K562 (cell line): ENCODE results near the gene PRKCE. TPM values are rescaled to one million over a fixed set of nuclear protein-coding genes. Genes with fewer than 3 reads are reported as not detected.

Experiments
- ATAC-seq: fragments of 200-7000 bp; cut with Tn5 transposase; 3 replicates; pipeline ENCODE4 v1.9.1; 2020; ENCODE audit warnings: moderate library complexity
- BruUV-seq: library from RNA; stranded (reverse); fragments of 400-500 nt; replicated peaks from 2 replicates; lab custom pipeline; 2021; lab: Mats Ljungman, UMichigan
- CTCF ChIA-PET: fragments of 300-600 bp; formaldehyde crosslinking; extraction: SDS; loops from one replicate; lab custom pipeline; 2021; ENCODE audit warnings: low intra/inter-chr PET ratio; lab: Yijun Ruan, JAX
- POLR2A ChIA-PET: fragments of 300-600, 350-650 bp; sonication (Branson Sonifier 250); formaldehyde crosslinking; extraction: SDS; loops from one replicate; lab custom pipeline; 2021; ENCODE audit warnings: antibody characterized with exemption, inconsistent platforms; lab: Yijun Ruan, JAX
- DNase-seq, 4 experiments: peaks; one replicate each; pipeline versions ENCODE4 v3.0.0 to v3.0.0-alpha.2; 2011 to 2018; ENCODE audit warnings: low spot score in 3 of 4, mixed read lengths in 3 of 4; ENCODE audit errors: extremely low read depth in 1 of 4
- FAIRE-seq: peaks from 2 replicates; lab custom pipeline; 2011; peaks lifted over from hg19 to GRCh38; lab: Jason Lieb, UNC
- H2AFZ ChIP-seq: 2 replicates; pipeline ENCODE4 v1.6.0; 2011; ENCODE audit warnings: low read depth, low read length, control low read depth, inconsistent platforms
- H3K27ac ChIP-seq: fragments of 200-600 bp; 3 replicates; pipeline ENCODE4 v1.8.0; 2011; ENCODE audit warnings: low read depth, mild to moderate bottlenecking, control low read depth, inconsistent platforms, low read length, moderate library complexity, mixed read lengths; ENCODE audit errors: extremely low read depth
- H3K27me3 ChIP-seq, 2 experiments: fragments of 300-600 bp in 1 of 2; 2 replicates in 1 of 2; 3 replicates in 1 of 2; pipeline versions ENCODE4 v1.6.0 to v1.8.0; 2011; ENCODE audit warnings: inconsistent platforms in 2 of 2, low read length in 2 of 2, mild to moderate bottlenecking in 1 of 2, mixed read lengths in 1 of 2, moderate library complexity in 1 of 2; ENCODE audit not compliant: control insufficient read depth in 2 of 2, insufficient read depth in 2 of 2
- H3K36me3 ChIP-seq: fragments of 300-600 bp; 3 replicates; pipeline ENCODE4 v1.8.0; 2011; ENCODE audit warnings: mild to moderate bottlenecking, low read length, inconsistent platforms; ENCODE audit not compliant: control insufficient read depth, insufficient read depth
- H3K4me1 ChIP-seq, 2 experiments: fragments of 200-600 bp in 1 of 2; replicated peaks in 1 of 2; 2 replicates in 1 of 2; 3 replicates in 1 of 2; pipeline versions ENCODE4 v1.5.1 to v1.8.0; 2011; ENCODE audit warnings: inconsistent platforms in 2 of 2, low read length in 2 of 2, mild to moderate bottlenecking in 1 of 2, mixed read lengths in 1 of 2, moderate library complexity in 1 of 2; ENCODE audit not compliant: control insufficient read depth in 2 of 2, insufficient read depth in 2 of 2
- H3K4me2 ChIP-seq: 2 replicates; pipeline ENCODE4 v1.6.1; 2011; ENCODE audit warnings: low read length, control low read depth, inconsistent platforms, mixed read lengths; ENCODE audit not compliant: insufficient read depth
- H3K4me3 ChIP-seq: fragments of 200-600 bp; sonication (generic), shearing (Covaris generic); 2 replicates; pipeline ENCODE4 v1.5.1; 2016; ENCODE audit warnings: control low read depth, inconsistent platforms
- H3K79me2 ChIP-seq: fragments of 200-600 bp; 3 replicates; pipeline ENCODE4 v1.8.0; 2011; ENCODE audit warnings: low read length, inconsistent platforms; ENCODE audit not compliant: control insufficient read depth, insufficient read depth
- H3K9ac ChIP-seq, 2 experiments: 2 replicates each; pipeline versions ENCODE4 v1.6.0 to v1.6.1; 2011; ENCODE audit warnings: low read depth in 2 of 2, low read length in 2 of 2, control low read depth in 1 of 2, inconsistent platforms in 1 of 2, mild to moderate bottlenecking in 1 of 2, mixed read lengths in 1 of 2; ENCODE audit not compliant: insufficient read depth in 1 of 2
- H3K9me1 ChIP-seq: one replicate; pipeline ENCODE4 v1.6.0; 2011; ENCODE audit warnings: inconsistent platforms, mild to moderate bottlenecking, low read length, moderate library complexity; ENCODE audit not compliant: control insufficient read depth, insufficient read depth
- H3K9me3 ChIP-seq: replicated peaks from 2 replicates; pipeline ENCODE4 v1.5.1; 2011; ENCODE audit warnings: low read depth, low read length, inconsistent platforms; ENCODE audit not compliant: control insufficient read depth, insufficient read depth
- H4K20me1 ChIP-seq: replicated peaks from 2 replicates; pipeline ENCODE4 v1.6.1; 2011; ENCODE audit warnings: low read length, inconsistent platforms, mixed read lengths; ENCODE audit not compliant: control insufficient read depth, insufficient read depth
- JUND ChIP-seq, 2 experiments: IDR thresholded peaks; 2 replicates in 1 of 2; 3 replicates in 1 of 2; pipeline ENCODE4 v1.6.1; 2011; ENCODE audit warnings: borderline replicate concordance in 2 of 2, low read depth in 2 of 2, low read length in 2 of 2, improper control_type of control experiment in 1 of 2, missing biosample characterization in 1 of 2, missing genetic modification characterization in 1 of 2, missing genetic modification reagents in 1 of 2
- NFIC ChIP-seq: fragments of 450-650 bp; IDR thresholded peaks from 2 replicates; pipeline ENCODE4 v1.6.1; 2017; ENCODE audit warnings: mild to moderate bottlenecking, inconsistent platforms
- TAF1 ChIP-seq: IDR thresholded peaks from 2 replicates; pipeline ENCODE4 v1.6.1; 2011; ENCODE audit warnings: mild to moderate bottlenecking, low read length, moderate library complexity; ENCODE audit not compliant: insufficient read depth, control insufficient read depth, severe bottlenecking; ENCODE audit errors: extremely low read depth
- ZNF384 ChIP-seq: IDR thresholded peaks from 2 replicates; pipeline ENCODE4 v1.6.1; 2012; ENCODE audit warnings: low read depth, low read length, improper control_type of control experiment
- WGBS: fragments of 100-300 bp; shearing (Covaris generic); methylation state at CpG from one replicate; pipeline ENCODE4 v1.1.6; 2016; ENCODE audit warnings: low coverage, mixed read lengths; ENCODE audit not compliant: insufficient coverage; ENCODE audit errors: missing lambda C conversion rate; 5-methylcytosine and 5-hydroxymethylcytosine counted together
- in situ Hi-C: fragments of 300-500 bp; cut with MboI; formaldehyde crosslinking; loops from 4 replicates; pipeline ENCODE4 v1.15.0; 2018; ENCODE audit warnings: inconsistent platforms, mixed read lengths
- intact Hi-C: fragments of 100-400 bp; cut with micrococcal nuclease; formaldehyde crosslinking; loops from 2 replicates; pipeline ENCODE4 v1.14.2; 2022
- polyA plus RNA-seq, 8 experiments: library from polyadenylated mRNA; depleted of rRNA in 4 of 8; stranded (reverse) in 5 of 8; unstranded in 3 of 8; fragments of >200 nt; fragmentation: Nextera tagmentation in 2 of 8; fragmentation: Illumina TruSeq in 1 of 8; extraction: Ambion mirVana in 2 of 8; extraction: Trizol in 1 of 8; gene quantifications; 2 replicates each; pipeline versions ENCODE4 v1.2.1 to v1.2.3, GENCODE V29; 2011 to 2014; ENCODE audit warnings: inconsistent platforms in 1 of 8, missing spikeins in 1 of 8
- total RNA-seq, 7 experiments: library from RNA; depleted of rRNA in 6 of 7; stranded (reverse); fragments of >200 nt in 6 of 7; fragmentation: Illumina TruSeq in 2 of 7; extraction: Trizol in 2 of 7; gene quantifications; 2 replicates each; pipeline versions ENCODE4 v1.2.1 to v1.2.3, GENCODE V29; 2011 to 2021; ENCODE audit warnings: low replicate concordance in 1 of 7

The PRKCE gene
- total and polyA plus RNA-seq, 9 of the 15 experiments (the other 6 are each of a cell fraction or from before 2014, with no cell fraction given), result 0.06 to 1.0 (median 0.22) TPM; not detected in 1

DNA sequence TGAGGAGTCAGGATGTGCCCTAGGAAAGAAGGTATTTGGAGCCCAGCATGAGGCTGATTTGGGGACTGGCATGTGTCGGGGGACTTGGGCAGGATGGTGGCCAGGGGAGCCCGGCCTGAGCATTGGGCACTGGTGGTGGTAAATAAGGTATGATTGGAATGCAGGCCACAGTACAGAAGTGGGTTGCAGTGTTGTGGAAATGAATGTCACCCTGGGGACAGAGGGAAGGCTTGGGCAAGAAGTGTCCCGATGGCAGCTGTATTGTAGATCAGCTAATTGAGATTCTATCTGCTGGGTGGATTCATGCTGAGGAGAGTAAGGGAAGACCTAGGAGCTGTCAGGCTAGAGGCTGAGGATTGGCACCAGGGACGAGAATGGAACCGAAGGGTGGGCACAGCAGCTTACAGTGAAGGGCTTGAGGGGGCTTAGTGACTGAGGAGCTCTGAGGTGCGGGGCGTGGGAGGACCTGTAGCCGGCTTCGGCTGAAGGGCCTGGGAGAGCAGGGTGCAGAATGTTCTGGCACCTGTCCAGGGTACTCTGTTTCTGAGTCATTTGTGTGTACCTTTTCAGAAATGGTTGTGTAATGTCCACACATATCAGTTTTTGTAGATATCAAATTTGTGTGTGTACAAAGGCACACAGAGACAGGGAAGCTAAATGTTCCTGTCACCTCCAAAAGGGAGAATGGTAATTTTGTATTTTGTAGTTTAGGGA is 170.2 kb downstream of the PRKCE start:
- in situ Hi-C loops, result no loop called here
- H3K9ac ChIP-seq, result no peak overlapping the region; a peak in 1 of 4 replicates
- H3K9me1 ChIP-seq, result no peaks in the 10 kb centered on the region
- H3K4me1 ChIP-seq, result no peaks in the 10 kb centered on the region; a peak in 2 of 5 replicates
- CTCF ChIA-PET, result no interaction called here
- peak in 1 of 4 experiments; percentile 10 for DNase-seq
- H3K4me2 ChIP-seq, result no peak overlapping the region
- H3K79me2 ChIP-seq, result no peaks in the 10 kb centered on the region
- H3K27ac ChIP-seq, result no peak overlapping the region
- H2AFZ ChIP-seq, result no peak overlapping the region
- POLR2A ChIA-PET, result no interaction called here
- H3K9me3 ChIP-seq, result no peaks in the 10 kb centered on the region
- intact Hi-C loops, result no loop called here
- H3K4me3 ChIP-seq, result no peak overlapping the region
- BruUV-seq, result no TSS peak
- FAIRE-seq, result no peak
- ATAC-seq, result no peak
- peaks cover 4 to 35% of the 10 kb centered on the region in 2 experiments; a peak in 3 of 5 replicates for H3K27me3 ChIP-seq
- 7% methylated on average over 9 of the region's 9 CpGs for WGBS
- no peaks in the 10 kb centered on the region for H3K36me3 ChIP-seq
- H4K20me1 ChIP-seq, result no peaks in the 10 kb centered on the region
- TF ChIP-seq ZNF384 (no peak), NFIC (peak; percentile 58), TAF1 (no peak), JUND (IDR thresholded peaks at IDR 0.05; ENCODE audit: borderline replicate concordance, low read depth, low read length) (no peak), JUND (tag; IDR thresholded peaks at IDR 0.05; ENCODE audit: borderline replicate concordance, low read depth, low read length) (peak; percentile 18; the same call in 1 of the 3 replicates)
